PC-3 (cell line): ENCODE data around the gene CD163L1.
"Not testable (repeated sequence)": the region's sequence is repeated elsewhere in the genome, so short reads cannot be mapped to it uniquely, and the experiment has no call there.

ENCODE experiments used
- EZH2 ChIP-seq: fragments of 300-600 bp; sonication (generic); IDR thresholded peaks from one replicate; pipeline ENCODE4 v1.6.1; 2017; ENCODE audit warnings: antibody characterized with exemption, mild to moderate bottlenecking, low read length; ENCODE audit not compliant: unreplicated experiment
- EZH2phosphoT487 ChIP-seq: fragments of 300-600 bp; sonication (generic); IDR thresholded peaks from 2 replicates; pipeline ENCODE4 v1.6.1; 2018; ENCODE audit warnings: mild to moderate bottlenecking, antibody characterized with exemption, low read length, borderline replicate concordance
- TF ChIP-seq, protein P1 (sequence below): fragments of 300-600 bp; sonication (generic); conservative IDR thresholded peaks from 2 replicates; pipeline ENCODE4 v1.5.1; 2017; ENCODE audit warnings: antibody characterized with exemption, low read depth, mild to moderate bottlenecking, low read length

- TF ChIP-seq, protein P1, sequence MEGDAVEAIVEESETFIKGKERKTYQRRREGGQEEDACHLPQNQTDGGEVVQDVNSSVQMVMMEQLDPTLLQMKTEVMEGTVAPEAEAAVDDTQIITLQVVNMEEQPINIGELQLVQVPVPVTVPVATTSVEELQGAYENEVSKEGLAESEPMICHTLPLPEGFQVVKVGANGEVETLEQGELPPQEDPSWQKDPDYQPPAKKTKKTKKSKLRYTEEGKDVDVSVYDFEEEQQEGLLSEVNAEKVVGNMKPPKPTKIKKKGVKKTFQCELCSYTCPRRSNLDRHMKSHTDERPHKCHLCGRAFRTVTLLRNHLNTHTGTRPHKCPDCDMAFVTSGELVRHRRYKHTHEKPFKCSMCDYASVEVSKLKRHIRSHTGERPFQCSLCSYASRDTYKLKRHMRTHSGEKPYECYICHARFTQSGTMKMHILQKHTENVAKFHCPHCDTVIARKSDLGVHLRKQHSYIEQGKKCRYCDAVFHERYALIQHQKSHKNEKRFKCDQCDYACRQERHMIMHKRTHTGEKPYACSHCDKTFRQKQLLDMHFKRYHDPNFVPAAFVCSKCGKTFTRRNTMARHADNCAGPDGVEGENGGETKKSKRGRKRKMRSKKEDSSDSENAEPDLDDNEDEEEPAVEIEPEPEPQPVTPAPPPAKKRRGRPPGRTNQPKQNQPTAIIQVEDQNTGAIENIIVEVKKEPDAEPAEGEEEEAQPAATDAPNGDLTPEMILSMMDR, result not testable (repeated sequence)
- TF ChIP-seq EZH2phosphoT487, EZH2: not testable (repeated sequence)
These were observed 5.5 kb downstream of the CD163L1 start for GRCh38 chr12:7438291-7438995.
